HG03159 (cell line): ENCODE results near the gene JPH4.
"Not testable (repeated sequence)": the region's sequence is repeated elsewhere in the genome, so short reads cannot be mapped to it uniquely, and the experiment has no call there.

ENCODE experiments used
- ATAC-seq: cut with Tn5 transposase; IDR thresholded peaks from one replicate; pipeline ENCODE4 v1.9.1; 2021; ENCODE audit warnings: mild to moderate bottlenecking, moderate library complexity; ENCODE audit not compliant: unreplicated experiment

The JPH4 gene

GRCh38 chr14:23609411-23610089, 31.0 kb upstream of the JPH4 start:
- not testable (repeated sequence) for ATAC-seq

- ATAC-seq: no peak
These were observed 30.4 kb upstream of the JPH4 start for GRCh38 chr14:23609001-23609400.

- ATAC-seq: no peak
These were observed 29.9 kb upstream of the JPH4 start for GRCh38 chr14:23608454-23608853.

- peak; percentile 81 for ATAC-seq
These were observed 27.5 kb upstream of the JPH4 start for GRCh38 chr14:23605931-23606585.

- ATAC-seq: no peak
These were observed 26.1 kb upstream of the JPH4 start for GRCh38 chr14:23604675-23605170.

- no peak for ATAC-seq
These were observed 25.6 kb upstream of the JPH4 start for GRCh38 chr14:23604148-23604547.

- no peak for ATAC-seq
These were observed 24.5 kb upstream of the JPH4 start for GRCh38 chr14:23603103-23603502.

- ATAC-seq: no peak
These were observed 23.8 kb upstream of the JPH4 start for GRCh38 chr14:23602181-23603095.

GRCh38 chr14:23601845-23602180, 23.2 kb upstream of the JPH4 start:
- no peak for ATAC-seq

- ATAC-seq: no peak
These were observed 22.8 kb upstream of the JPH4 start for GRCh38 chr14:23601424-23601823.

- ATAC-seq: no peak
These were observed 22.2 kb upstream of the JPH4 start for GRCh38 chr14:23600806-23601205.

GRCh38 chr14:23600322-23600707, 21.7 kb upstream of the JPH4 start:
- ATAC-seq: no peak

- ATAC-seq: not testable (repeated sequence)
These were observed 15.6 kb upstream of the JPH4 start for GRCh38 chr14:23594191-23594590.

GRCh38 chr14:23590198-23590597, 11.6 kb upstream of the JPH4 start:
- ATAC-seq: no peak

- ATAC-seq: no peak
These were observed 11.0 kb upstream of the JPH4 start for GRCh38 chr14:23589606-23590005.

- ATAC-seq: peak; percentile 91
These were observed 10.5 kb upstream of the JPH4 start for GRCh38 chr14:23588884-23589598.

GRCh38 chr14:23584527-23585203, 6.1 kb upstream of the JPH4 start:
- ATAC-seq: not testable (repeated sequence)

- ATAC-seq: not testable (repeated sequence)
These were observed 5.4 kb upstream of the JPH4 start for GRCh38 chr14:23583761-23584526.

- ATAC-seq: no peak
These were observed 4.5 kb upstream of the JPH4 start for GRCh38 chr14:23582906-23583760.
